OCI-LY7 (cell line): ENCODE results near the gene P3H1. TPM values are rescaled to one million over a fixed set of nuclear protein-coding genes. Genes with fewer than 3 reads are reported as not detected.
"Not testable (repeated sequence)": the region's sequence is repeated elsewhere in the genome, so short reads cannot be mapped to it uniquely, and the experiment has no call there.

Experiments used
- BruUV-seq: library from RNA; stranded (reverse); fragments of 400-500 nt; replicated peaks from 2 replicates; lab custom pipeline; 2021; lab: Mats Ljungman, UMichigan
- CTCF ChIA-PET: fragments of 300-600 bp; sonication (Branson Sonifier 250); formaldehyde crosslinking; loops from one replicate; lab custom pipeline; 2022; ENCODE audit warnings: antibody characterized with exemption; ENCODE audit not compliant: unreplicated experiment; lab: Charles Lee
- POLR2A ChIA-PET: fragments of 300-600 bp; sonication (Branson Sonifier 250); formaldehyde crosslinking; loops from one replicate; lab custom pipeline; 2022; ENCODE audit warnings: antibody characterized with exemption; lab: Charles Lee
- DNase-seq: peaks from one replicate; pipeline ENCODE4 v3.0.0-alpha.2; 2015; ENCODE audit warnings: low spot score
- H2AFZ ChIP-seq: fragments of 200-600 bp; sonication (generic), shearing (Covaris generic); 2 replicates; pipeline ENCODE4 v1.6.1; 2014; ENCODE audit warnings: mild to moderate bottlenecking, antibody characterized with exemption, low read length, moderate library complexity
- H3K27ac ChIP-seq: fragments of 200-600 bp; sonication (generic); 2 replicates; pipeline ENCODE4 v1.5.1; 2014; ENCODE audit warnings: mixed run types, low read depth, mild to moderate bottlenecking, moderate library complexity, low read length, inconsistent platforms; ENCODE audit not compliant: poor library complexity, severe bottlenecking
- H3K36me3 ChIP-seq: fragments of 200-600 bp; sonication (generic); 2 replicates; pipeline ENCODE4 v1.6.1; 2014; ENCODE audit warnings: mild to moderate bottlenecking, antibody characterized with exemption, low read length, moderate library complexity, mixed read lengths; ENCODE audit not compliant: insufficient read depth
- H3K4me1 ChIP-seq: fragments of 200-600 bp; sonication (generic); 2 replicates; pipeline ENCODE4 v1.5.1; 2014; ENCODE audit warnings: mild to moderate bottlenecking, low read length; ENCODE audit not compliant: insufficient read depth, poor library complexity, severe bottlenecking
- H3K4me2 ChIP-seq: fragments of 200-600 bp; sonication (generic); 2 replicates; pipeline ENCODE4 v1.6.1; 2014; ENCODE audit warnings: mild to moderate bottlenecking, low read length
- H3K4me3 ChIP-seq: fragments of 200-600 bp; sonication (generic); 2 replicates; pipeline ENCODE4 v1.5.1; 2014; ENCODE audit warnings: mild to moderate bottlenecking, low read depth, low read length; ENCODE audit not compliant: poor library complexity, severe bottlenecking
- H3K79me2 ChIP-seq: fragments of 200-600 bp; sonication (generic); 2 replicates; pipeline ENCODE4 v1.6.1; 2016; ENCODE audit warnings: low read depth, mild to moderate bottlenecking, low read length, moderate library complexity, mixed read lengths; ENCODE audit not compliant: insufficient read depth
- H3K9me2 ChIP-seq: fragments of 200-600 bp; sonication (generic); 2 replicates; pipeline ENCODE4 v1.6.1; 2016; ENCODE audit warnings: mild to moderate bottlenecking, low read length, mixed read lengths; ENCODE audit not compliant: insufficient read depth
- H3K9me3 ChIP-seq: fragments of 200-600 bp; sonication (generic); 2 replicates; pipeline ENCODE4 v1.6.1; 2014; ENCODE audit warnings: mild to moderate bottlenecking, mixed run types, low read length, mixed read lengths
- H4K20me1 ChIP-seq: fragments of 200-600 bp; sonication (generic); 2 replicates; pipeline ENCODE4 v1.6.1; 2014; ENCODE audit warnings: mild to moderate bottlenecking, antibody characterized with exemption, low read length, moderate library complexity, mixed read lengths; ENCODE audit not compliant: insufficient read depth
- CTCF ChIP-seq: fragments of 200-600 bp; sonication (generic); conservative IDR thresholded peaks from 2 replicates; pipeline ENCODE4 v1.5.1; 2014; ENCODE audit warnings: mild to moderate bottlenecking, antibody characterized with exemption, low read length, moderate library complexity, mixed read lengths
- EZH2phosphoT487 ChIP-seq: fragments of 200-600 bp; sonication (generic); IDR thresholded peaks from 2 replicates; pipeline ENCODE4 v1.6.1; 2018; ENCODE audit warnings: low read depth, borderline replicate concordance, mild to moderate bottlenecking, mixed run types, antibody characterized with exemption, low read length, moderate library complexity, mixed read lengths
- intact Hi-C: fragments of 100-400 bp; cut with micrococcal nuclease; formaldehyde crosslinking; loops from one replicate; pipeline ENCODE4 v1.10.0; 2022; ENCODE audit not compliant: unreplicated experiment
- total RNA-seq, 2 experiments: library from RNA; depleted of rRNA in 1 of 2; stranded (reverse); fragments of >200 nt in 1 of 2; shearing (Covaris generic) in 1 of 2; gene quantifications; 2 replicates each; pipeline ENCODE4 v1.2.3, GENCODE V29; 2014 to 2022

The P3H1 gene
- total RNA-seq, 2 experiments from 2014 or later, result 39.0 to 45.7 TPM

GRCh38 chr1:42713293-42713692 lies 53.5 kb downstream of the P3H1 start:
- ChIA-PET CTCF (no interaction called here), POLR2A (interaction anchor here (0.7 kb wide), 1 partner anchor 231 kb away, joined by 3 read pairs; no protein-coding TSS in a partner anchor)
- TF ChIP-seq EZH2phosphoT487 (no peak), CTCF (no peak)
- Histone ChIP-seq H4K20me1 (no peaks in the 10 kb centered on the region), H3K9me2 (no peaks in the 10 kb centered on the region), H3K4me2 (no peak overlapping the region), H3K36me3 (peaks cover 97% of the 10 kb centered on the region), H3K79me2 (peaks cover 33% of the 10 kb centered on the region; the same call in 1 of the 2 replicates), H3K4me3 (no peak overlapping the region), H2AFZ (no peak overlapping the region), H3K4me1 (no peaks in the 10 kb centered on the region), H3K9me3 (peaks cover 16% of the 10 kb centered on the region), H3K27ac (no peak overlapping the region)
- intact Hi-C loops, result no loop called here
- BruUV-seq, result no TSS peak
- no peak for DNase-seq

DNA sequence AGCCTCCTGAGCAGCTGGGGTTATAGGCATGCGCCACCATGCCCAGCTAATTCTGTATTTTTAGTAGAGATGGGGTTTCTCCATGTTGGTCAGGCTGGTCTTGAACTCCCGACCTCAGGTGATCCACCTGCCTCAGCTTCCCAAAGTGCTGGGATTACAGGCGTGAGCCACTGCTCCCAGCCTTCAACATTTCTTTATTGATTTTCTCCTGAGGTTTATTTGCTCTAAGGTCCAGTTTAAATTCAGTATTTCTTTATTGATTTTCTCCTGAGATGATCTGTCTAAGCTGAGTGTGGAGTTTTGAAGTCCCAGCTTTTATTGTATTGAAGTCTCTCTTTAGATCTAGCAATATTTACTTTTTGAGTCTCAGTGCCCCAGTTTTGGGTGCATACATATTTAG lies 54.0 kb downstream of the P3H1 start:
- H3K9me2 ChIP-seq, intact Hi-C loops, H3K4me2 ChIP-seq, H4K20me1 ChIP-seq, H3K4me3 ChIP-seq, H3K4me1 ChIP-seq, H2AFZ ChIP-seq, H3K27ac ChIP-seq, DNase-seq, CTCF ChIA-PET, BruUV-seq: not testable (repeated sequence)
- POLR2A ChIA-PET, result interaction anchor here (0.5 to 0.7 kb wide), 2 partner anchors 230 to 1718 kb away, joined by 3 read pairs; no protein-coding TSS in a partner anchor
- Histone ChIP-seq H3K36me3 (peaks cover 97% of the 10 kb centered on the region), H3K79me2 (peaks cover 33% of the 10 kb centered on the region; the same call in 1 of the 2 replicates), H3K9me3 (peaks cover 16% of the 10 kb centered on the region)

GRCh38 chr1:42703888-42704464 lies 62.9 kb downstream of the P3H1 start:
- intact Hi-C loops, result no loop called here
- Histone ChIP-seq H3K79me2 (peaks cover 24% of the 10 kb centered on the region; the same call in 1 of the 2 replicates), H3K4me1 (no peaks in the 10 kb centered on the region), H3K27ac (no peak overlapping the region), H3K4me2 (no peak overlapping the region), H3K9me2 (no peaks in the 10 kb centered on the region), H3K4me3 (no peak overlapping the region), H4K20me1 (peaks cover 7% of the 10 kb centered on the region; the same call in 1 of the 2 replicates), H2AFZ (no peak overlapping the region), H3K9me3 (no peaks in the 10 kb centered on the region), H3K36me3 (peaks cover 99% of the 10 kb centered on the region)
- ChIA-PET POLR2A (no interaction called here), CTCF (no interaction called here)
- BruUV-seq, result no TSS peak
- DNase-seq, result no peak
- no peak for TF ChIP-seq CTCF
- no peak for TF ChIP-seq EZH2phosphoT487
